GM12878 (cell line): Measurements from ENCODE around the gene TSPAN5. TPM values are rescaled to one million over a fixed set of nuclear protein-coding genes. Genes with fewer than 3 reads are reported as not detected.

ENCODE experiments used
- ATAC-seq: fragments of 200-7000 bp; cut with Tn5 transposase; 3 replicates; pipeline ENCODE4 v1.9.1; 2020; ENCODE audit warnings: mild to moderate bottlenecking, moderate library complexity
- BruUV-seq: library from RNA; stranded (reverse); fragments of 400-500 nt; replicated peaks from 2 replicates; lab custom pipeline; 2021; lab: Mats Ljungman, UMichigan
- CTCF ChIA-PET: fragments of 300-600 bp; sonication (Branson Sonifier 250); formaldehyde crosslinking; extraction: SDS; loops from one replicate; lab custom pipeline; 2021; ENCODE audit warnings: inconsistent platforms; lab: Yijun Ruan, JAX
- POLR2A ChIA-PET: fragments of 350-600 bp; formaldehyde crosslinking; extraction: SDS; loops from one replicate; lab custom pipeline; 2021; ENCODE audit warnings: inconsistent platforms; lab: Charles Lee
- RAD21 ChIA-PET: fragments of 300-600 bp; sonication (Branson Sonifier 250); formaldehyde crosslinking; loops from one replicate; lab custom pipeline; 2023; ENCODE audit warnings: antibody characterized with exemption; ENCODE audit not compliant: unreplicated experiment; lab: Charles Lee
- SMC1A ChIA-PET: fragments of 300-600 bp; sonication (Branson Sonifier 250); formaldehyde crosslinking; loops from one replicate; lab custom pipeline; 2023; ENCODE audit not compliant: unreplicated experiment, uncharacterized antibody; lab: Charles Lee
- DNase-seq: peaks from one replicate; pipeline ENCODE4 v3.0.0-alpha.2; 2011; ENCODE audit warnings: low read depth, low spot score
- FAIRE-seq: peaks from 3 replicates; lab custom pipeline; 2011; peaks lifted over from hg19 to GRCh38; lab: Jason Lieb, UNC
- H2AFZ ChIP-seq: 2 replicates; pipeline ENCODE4 v1.6.0; 2011; ENCODE audit warnings: low read depth, low read length, control low read depth; ENCODE audit not compliant: control insufficient read depth
- H3K27ac ChIP-seq: 2 replicates; pipeline ENCODE4 v1.5.1; 2011; ENCODE audit warnings: control low read depth; ENCODE audit not compliant: control insufficient read depth, insufficient read depth
- H3K27me3 ChIP-seq, 2 experiments: replicated peaks in 1 of 2; 2 replicates each; pipeline versions ENCODE4 v1.6.0 to v1.6.1; 2011; ENCODE audit warnings: low read length in 1 of 2; ENCODE audit not compliant: control insufficient read depth in 2 of 2, insufficient read depth in 2 of 2
- H3K36me3 ChIP-seq, 2 experiments: 2 replicates each; pipeline ENCODE4 v1.5.1; 2011; ENCODE audit warnings: low read length in 1 of 2; ENCODE audit not compliant: control insufficient read depth in 2 of 2, insufficient read depth in 2 of 2
- H3K4me1 ChIP-seq: 2 replicates; pipeline ENCODE4 v1.6.1; 2011; ENCODE audit warnings: mild to moderate bottlenecking, low read length, moderate library complexity, mixed read lengths; ENCODE audit not compliant: control insufficient read depth, insufficient read depth
- H3K4me2 ChIP-seq: 2 replicates; pipeline ENCODE4 v1.6.0; 2011; ENCODE audit warnings: control low read depth; ENCODE audit not compliant: control insufficient read depth, insufficient read depth
- H3K4me3 ChIP-seq: fragments of 200-600 bp; sonication (generic); 2 replicates; pipeline ENCODE4 v1.5.1; 2016
- H3K79me2 ChIP-seq: 2 replicates; pipeline ENCODE4 v1.6.0; 2011; ENCODE audit warnings: low read length; ENCODE audit not compliant: control insufficient read depth, insufficient read depth
- H3K9ac ChIP-seq: 2 replicates; pipeline ENCODE4 v1.8.0; 2011; ENCODE audit warnings: low read length, control low read depth, mixed read lengths; ENCODE audit not compliant: control insufficient read depth, insufficient read depth
- H3K9me3 ChIP-seq: replicated peaks from 3 replicates; pipeline ENCODE4 v1.5.1; 2011; ENCODE audit warnings: mild to moderate bottlenecking, low read length; ENCODE audit not compliant: control insufficient read depth, insufficient read depth
- H4K20me1 ChIP-seq: 2 replicates; pipeline ENCODE4 v1.6.0; 2011; ENCODE audit not compliant: control insufficient read depth, insufficient read depth
- BMI1 ChIP-seq: fragments of 450-650 bp; IDR thresholded peaks from 2 replicates; pipeline ENCODE4 v1.6.1; 2016; ENCODE audit warnings: mild to moderate bottlenecking, moderate library complexity, borderline replicate concordance
- CBX3 ChIP-seq: fragments of 200-600 bp; sonication (generic); IDR thresholded peaks from 2 replicates; pipeline ENCODE4 v1.6.1; 2016; ENCODE audit warnings: low read depth, borderline replicate concordance
- E2F8 ChIP-seq: fragments of 450-650 bp; IDR thresholded peaks from 2 replicates; pipeline ENCODE4 v1.6.1; 2018; ENCODE audit warnings: mild to moderate bottlenecking, low read depth, moderate library complexity; ENCODE audit not compliant: partially characterized antibody
- EED ChIP-seq: sonication (generic); IDR thresholded peaks from 2 replicates; pipeline ENCODE4 v1.6.1; 2016; ENCODE audit warnings: antibody characterized with exemption, low read depth
- ESRRA ChIP-seq: IDR thresholded peaks from 2 replicates; pipeline ENCODE4 v1.6.1; 2012; ENCODE audit warnings: mild to moderate bottlenecking, low read length, improper control_type of control experiment
- GATAD2B ChIP-seq: fragments of 450-650 bp; conservative IDR thresholded peaks from 2 replicates; pipeline ENCODE4 v1.6.1; 2017; ENCODE audit warnings: low read depth, mild to moderate bottlenecking, moderate library complexity
- LARP7 ChIP-seq: fragments of 450-650 bp; IDR thresholded peaks from 2 replicates; pipeline ENCODE4 v1.6.1; 2017; ENCODE audit warnings: mild to moderate bottlenecking
- MYC ChIP-seq: IDR thresholded peaks from 2 replicates; pipeline ENCODE4 v1.6.1; 2011; ENCODE audit warnings: mild to moderate bottlenecking, low read length, moderate library complexity, inconsistent platforms; ENCODE audit not compliant: insufficient read depth, insufficient replicate concordance, insufficient read length, severe bottlenecking
- PML ChIP-seq: IDR thresholded peaks from 2 replicates; pipeline ENCODE4 v1.6.1; 2012; ENCODE audit warnings: low read length, inconsistent platforms
- RBBP5 ChIP-seq: fragments of 200-600 bp; sonication (generic); conservative IDR thresholded peaks from 2 replicates; pipeline ENCODE4 v1.6.1; 2016
- SIX5 ChIP-seq: IDR thresholded peaks from 2 replicates; pipeline ENCODE4 v1.6.1; 2011; ENCODE audit warnings: mild to moderate bottlenecking, low read depth, low read length, moderate library complexity; ENCODE audit not compliant: severe bottlenecking
- SMAD1 ChIP-seq: fragments of 450-650 bp; IDR thresholded peaks from 2 replicates; pipeline ENCODE4 v1.6.1; 2018; ENCODE audit warnings: mild to moderate bottlenecking, low read depth; ENCODE audit not compliant: partially characterized antibody
- SMAD5 ChIP-seq: IDR thresholded peaks from 2 replicates; pipeline ENCODE4 v1.6.1; 2016; ENCODE audit warnings: antibody characterized with exemption, low read depth
- STAT3 ChIP-seq: IDR thresholded peaks from 2 replicates; pipeline ENCODE4 v1.6.1; 2011; ENCODE audit warnings: low read depth, low read length, improper control_type of control experiment
- TBL1XR1 ChIP-seq: IDR thresholded peaks from 2 replicates; pipeline ENCODE4 v1.6.1; 2012; ENCODE audit warnings: low read depth, low read length, improper control_type of control experiment
- USF1 ChIP-seq: IDR thresholded peaks from 2 replicates; pipeline ENCODE4 v1.6.1; 2011; ENCODE audit warnings: borderline replicate concordance, low read depth, mild to moderate bottlenecking, moderate library complexity, mixed read lengths, low read length; ENCODE audit not compliant: insufficient read depth; ENCODE audit errors: extremely low read length
- WRNIP1 ChIP-seq: IDR thresholded peaks from 2 replicates; pipeline ENCODE4 v1.6.1; 2011; ENCODE audit warnings: low read depth, low read length, improper control_type of control experiment, borderline replicate concordance
- ZNF207 ChIP-seq: fragments of 450-650 bp; IDR thresholded peaks from 2 replicates; pipeline ENCODE4 v1.6.1; 2014; ENCODE audit warnings: antibody characterized with exemption, mild to moderate bottlenecking, borderline replicate concordance
- ZSCAN29 ChIP-seq: fragments of 450-650 bp; IDR thresholded peaks from 2 replicates; pipeline ENCODE4 v1.6.1; 2017; ENCODE audit warnings: mild to moderate bottlenecking, moderate library complexity
- WGBS: methylation state at CpG from one replicate; pipeline ENCODE4 v1.1.6; 2016; ENCODE audit warnings: low lambda C conversion rate; ENCODE audit not compliant: insufficient replicate concordance, insufficient coverage; ENCODE audit errors: missing lambda C conversion rate; 5-methylcytosine and 5-hydroxymethylcytosine counted together
- in situ Hi-C: fragments of 300-500 bp; cut with MboI; formaldehyde crosslinking; loops from 9 replicates; pipeline ENCODE4 v1.14.3; 2018; ENCODE audit warnings: mixed read lengths
- intact Hi-C: fragments of 100-400 bp; cut with micrococcal nuclease; formaldehyde crosslinking; loops from one replicate; pipeline ENCODE4 v1.14.2; 2022; ENCODE audit not compliant: unreplicated experiment
- polyA plus RNA-seq, 11 experiments: library from polyadenylated mRNA; depleted of rRNA in 4 of 11; unstranded in 6 of 11; stranded (reverse) in 5 of 11; fragments of >200 nt; fragmentation: Nextera tagmentation in 4 of 11; fragmentation: Illumina TruSeq in 1 of 11; extraction: Ambion mirVana in 4 of 11; extraction: Trizol in 1 of 11; gene quantifications; 1 replicate in 1 of 11; 2 replicates in 10 of 11; pipeline versions ENCODE4 v1.2.1 to v1.2.3, GENCODE V29; 2011 to 2016; ENCODE audit warnings: inconsistent platforms in 2 of 11, missing spikeins in 2 of 11, low read depth in 1 of 11
- total RNA-seq, 4 experiments: library from RNA; depleted of rRNA in 3 of 4; stranded (reverse); fragments of >200 nt in 3 of 4; fragmentation: Illumina TruSeq in 1 of 4; extraction: Trizol in 1 of 4; gene quantifications; 2 replicates each; pipeline versions ENCODE4 v1.2.1 to v1.2.3, GENCODE V29; 2013 to 2021

The TSPAN5 gene
- total and polyA plus RNA-seq, 10 of the 15 experiments (the other 5 are each of a cell fraction or from before 2014, with no cell fraction given) = 0.09 to 8.2 (median 0.27) TPM

DNA sequence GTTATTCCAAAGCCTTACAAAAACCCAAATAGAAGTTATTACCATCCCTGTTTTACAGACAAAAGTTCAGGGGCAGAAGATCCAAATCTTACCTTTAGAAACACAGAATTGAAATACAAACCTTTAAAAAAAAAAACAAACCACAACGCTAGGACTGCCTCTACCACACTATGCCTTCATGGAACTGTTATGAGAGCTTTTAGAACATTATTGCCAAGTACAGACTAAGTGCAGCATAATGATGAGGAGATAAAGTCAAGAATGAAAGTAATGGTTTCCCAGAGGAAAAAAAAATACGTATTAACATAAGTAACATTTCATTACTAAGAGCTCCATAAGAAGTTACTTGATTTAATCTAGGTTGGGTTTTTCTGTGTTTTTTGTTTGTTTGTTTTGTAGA lies 34.3 kb downstream of the TSPAN5 start:
- no peaks in the 10 kb centered on the region for H3K9me3 ChIP-seq
- no peak overlapping the region for H3K4me2 ChIP-seq
- in situ Hi-C loops = no loop called here
- no peak for ATAC-seq
- SMC1A ChIA-PET = interaction anchor here (1.1 to 1.5 kb wide), 2 partner anchors 23 to 157 kb away, joined by 3 to 5 read pairs; no protein-coding TSS in a partner anchor
- no TSS peak for BruUV-seq
- H3K4me3 ChIP-seq = no peak overlapping the region
- intact Hi-C loops = no loop called here
- no peak for FAIRE-seq
- no peaks in the 10 kb centered on the region for H3K79me2 ChIP-seq
- CTCF ChIA-PET = interaction anchor here (0.6 to 1.6 kb wide), 3 partner anchors 15 to 156 kb away, joined by 3 to 4 read pairs (median 3); no protein-coding TSS in a partner anchor
- H3K9ac ChIP-seq = no peak overlapping the region
- H4K20me1 ChIP-seq = no peaks in the 10 kb centered on the region
- H2AFZ ChIP-seq = no peak overlapping the region
- H3K4me1 ChIP-seq = no peaks in the 10 kb centered on the region
- no peak overlapping the region for H3K27ac ChIP-seq
- POLR2A ChIA-PET = interaction anchor here (1.2 kb wide), 1 partner anchor 14 kb away, joined by 4 read pairs; no protein-coding TSS in a partner anchor
- no peaks in the 10 kb centered on the region for H3K27me3 ChIP-seq
- no peaks in the 10 kb centered on the region for H3K36me3 ChIP-seq
- DNase-seq = no peak
- RAD21 ChIA-PET = interaction anchor here (1.0 kb wide), 1 partner anchor 18 kb away, joined by 3 read pairs; no protein-coding TSS in a partner anchor
- 54% methylated on average over 2 of the region's 2 CpGs for WGBS
- TF ChIP-seq EED = no peak
- no peak for TF ChIP-seq TBL1XR1
- no peak for TF ChIP-seq LARP7
- no peak for TF ChIP-seq BMI1
- TF ChIP-seq RBBP5 = no peak
- no peak for TF ChIP-seq CBX3
- TF ChIP-seq WRNIP1 = no peak
- TF ChIP-seq STAT3 = no peak
- TF ChIP-seq ZSCAN29 = no peak
- TF ChIP-seq USF1 = no peak
- TF ChIP-seq SIX5 = no peak
- TF ChIP-seq MYC = no peak
- no peak for TF ChIP-seq GATAD2B
- no peak for TF ChIP-seq PML
- no peak for TF ChIP-seq ZNF207
- TF ChIP-seq SMAD5 = no peak
- no peak for TF ChIP-seq ESRRA
- no peak for TF ChIP-seq SMAD1
- no peak for TF ChIP-seq E2F8
